KOPT-K1 (cell line): ENCODE results near the gene MGAT4C.
"Not testable (repeated sequence)": the region's sequence is repeated elsewhere in the genome, so short reads cannot be mapped to it uniquely, and the experiment has no call there.

Source experiments
- H3K27ac ChIP-seq: fragments of 200-600 bp; sonication (generic); 2 replicates; pipeline ENCODE4 v1.5.1; 2016; ENCODE audit warnings: antibody characterized with exemption, mild to moderate bottlenecking, low read depth, low read length; ENCODE audit not compliant: poor library complexity, severe bottlenecking
- H3K36me3 ChIP-seq: fragments of 200-600 bp; sonication (generic); 2 replicates; pipeline ENCODE4 v1.5.1; 2017; ENCODE audit warnings: antibody characterized with exemption, mild to moderate bottlenecking, low read length, moderate library complexity; ENCODE audit not compliant: insufficient read depth
- H3K9me3 ChIP-seq: fragments of 200-600 bp; sonication (generic); 2 replicates; pipeline ENCODE4 v1.5.1; 2017; ENCODE audit warnings: antibody characterized with exemption, low read length, mild to moderate bottlenecking; ENCODE audit not compliant: insufficient read depth, poor library complexity, severe bottlenecking

Gene MGAT4C

GRCh38 chr12:86256163-86256562 is at the start of gene MGAT4C:
TSS of gene MGAT4C (minus strand) at chr12:86256391.
- no peak within 1 kb of the TSS for H3K27ac ChIP-seq
- H3K9me3 ChIP-seq = no peaks in the 10 kb centered on the region
- H3K36me3 ChIP-seq = no peaks in the 10 kb centered on the region

DNA sequence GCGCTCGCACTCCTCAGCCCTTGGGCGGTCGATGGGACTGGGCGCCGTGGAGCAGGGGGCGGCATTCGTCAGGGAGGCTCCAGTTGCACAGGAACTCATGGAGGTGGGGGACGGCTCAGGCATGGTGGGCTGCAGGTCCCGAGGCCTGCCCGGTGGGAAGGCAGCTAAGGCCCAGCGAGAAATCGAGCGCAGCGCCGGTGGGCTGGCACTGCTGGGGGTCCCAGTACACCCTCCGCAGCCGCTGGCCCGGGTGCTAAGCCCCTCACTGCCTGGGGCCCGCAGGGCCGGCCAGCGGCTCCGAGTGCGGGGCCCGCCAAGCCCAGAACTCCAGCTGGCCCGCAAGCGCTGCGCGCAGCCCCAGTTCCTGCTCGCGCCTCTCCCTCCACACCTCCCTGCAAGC is 40.2 kb upstream of the MGAT4C start:
- H3K27ac ChIP-seq, H3K36me3 ChIP-seq, H3K9me3 ChIP-seq: not testable (repeated sequence)

- Histone ChIP-seq H3K9me3 (no peaks in the 10 kb centered on the region), H3K27ac (no peak overlapping the region), H3K36me3 (no peaks in the 10 kb centered on the region)
Observed at GRCh38 chr12:86293682-86294240, 37.6 kb upstream of the MGAT4C start.

GRCh38 chr12:86292480-86292879 is 36.3 kb upstream of the MGAT4C start:
- no peaks in the 10 kb centered on the region for H3K9me3 ChIP-seq

DNA sequence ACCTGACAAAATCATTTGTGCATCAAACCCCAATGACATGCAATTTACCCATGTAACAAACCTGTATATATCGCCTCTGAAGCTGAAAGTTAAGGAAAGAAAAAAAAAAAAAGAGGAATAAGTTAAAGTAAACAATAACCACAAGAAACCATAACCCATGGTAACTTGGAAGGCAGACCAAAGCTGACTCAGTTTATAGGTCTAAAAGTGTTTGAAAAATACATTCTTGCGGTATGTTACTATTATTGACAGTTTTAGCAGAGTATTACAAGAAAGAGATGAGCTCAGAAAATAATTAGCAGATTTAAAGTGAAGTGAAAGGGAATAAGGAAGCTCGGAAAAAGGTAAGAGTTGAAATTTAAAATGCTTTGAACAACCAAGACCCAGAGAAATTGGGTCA is 34.4 kb upstream of the MGAT4C start:
- H3K9me3 ChIP-seq = no peaks in the 10 kb centered on the region
- no peaks in the 10 kb centered on the region for H3K36me3 ChIP-seq

More at GRCh38 chr12:86292480-86292879, 36.3 kb upstream of the MGAT4C start:
- H3K36me3 ChIP-seq = no peaks in the 10 kb centered on the region
- no peak overlapping the region for H3K27ac ChIP-seq

GRCh38 chr12:86286119-86286518 is 29.9 kb upstream of the MGAT4C start:
- Histone ChIP-seq H3K9me3 (no peaks in the 10 kb centered on the region), H3K36me3 (no peaks in the 10 kb centered on the region), H3K27ac (no peak overlapping the region)

More for the DNA sequence above, 34.4 kb upstream of the MGAT4C start:
- no peak overlapping the region for H3K27ac ChIP-seq

DNA sequence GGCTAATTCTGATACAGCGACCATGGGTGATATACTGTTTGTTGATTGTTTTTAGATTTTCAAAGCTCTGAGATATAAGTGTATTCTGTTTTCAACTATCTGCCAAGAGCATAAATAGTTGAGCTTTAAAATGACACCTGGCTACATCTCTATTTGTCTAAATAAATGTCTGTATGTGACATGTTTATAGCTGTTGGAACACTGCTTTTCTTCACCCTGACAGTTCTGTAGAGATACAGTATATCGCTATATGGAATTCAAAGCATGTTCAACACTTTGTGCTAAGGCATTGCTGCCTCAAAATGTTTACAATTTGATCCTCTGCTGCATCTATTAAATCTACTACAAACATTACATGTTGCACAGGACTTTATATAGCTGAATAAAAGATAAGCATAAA is 27.4 kb upstream of the MGAT4C start:
- no peak overlapping the region for H3K27ac ChIP-seq
- no peaks in the 10 kb centered on the region for H3K36me3 ChIP-seq
- no peaks in the 10 kb centered on the region for H3K9me3 ChIP-seq

- Histone ChIP-seq H3K27ac (no peak overlapping the region), H3K36me3 (no peaks in the 10 kb centered on the region), H3K9me3 (no peaks in the 10 kb centered on the region)
Observed at GRCh38 chr12:86275356-86275755, 19.2 kb upstream of the MGAT4C start.

- no peaks in the 10 kb centered on the region for H3K36me3 ChIP-seq
- H3K9me3 ChIP-seq = peaks cover 5% of the 10 kb centered on the region
- H3K27ac ChIP-seq = no peak overlapping the region
Observed at GRCh38 chr12:86265329-86265695, 9.1 kb upstream of the MGAT4C start.

- Histone ChIP-seq H3K27ac (no peak overlapping the region), H3K9me3 (peaks cover 5% of the 10 kb centered on the region), H3K36me3 (no peaks in the 10 kb centered on the region)
Observed at GRCh38 chr12:86264451-86265328, 8.5 kb upstream of the MGAT4C start.

DNA sequence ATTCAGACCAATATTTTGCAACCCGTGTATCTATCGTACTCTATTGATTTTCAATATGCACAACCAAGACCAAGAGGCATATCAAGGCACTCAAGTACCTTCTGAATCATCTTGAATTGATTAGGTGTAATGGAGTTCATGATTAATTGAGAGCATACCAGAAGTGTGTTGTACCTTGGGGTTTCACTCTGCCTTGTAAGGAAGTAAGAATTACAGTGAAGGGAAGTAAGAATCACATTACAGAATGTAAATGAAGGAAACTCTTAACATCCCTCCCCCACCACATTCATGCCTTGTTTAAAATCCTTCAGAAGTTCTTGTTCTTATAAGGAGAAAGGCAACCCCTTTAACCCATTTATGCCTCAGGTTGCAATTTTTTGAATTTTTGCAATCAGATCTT is 5.4 kb upstream of the MGAT4C start:
- no peak overlapping the region for H3K27ac ChIP-seq
- H3K9me3 ChIP-seq = peaks cover 5% of the 10 kb centered on the region

DNA sequence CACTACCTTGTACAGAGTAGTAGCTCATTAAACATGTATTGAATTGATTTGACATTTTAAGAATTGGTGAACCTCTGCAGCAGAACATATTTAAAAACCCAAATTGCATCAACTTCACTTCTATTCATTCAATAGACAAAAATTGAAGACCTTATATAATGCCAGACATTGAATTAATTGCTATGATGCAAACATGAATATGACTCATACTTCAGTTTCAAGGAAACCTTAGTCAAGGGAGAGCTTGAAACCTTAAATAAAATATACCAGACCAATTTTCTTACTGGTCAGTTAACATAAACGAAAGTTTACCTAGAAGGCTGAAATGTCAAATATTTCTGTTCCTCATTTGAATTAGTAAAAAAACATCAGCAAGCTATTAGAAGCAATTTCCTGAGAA is 5.0 kb upstream of the MGAT4C start:
- Histone ChIP-seq H3K36me3 (no peaks in the 10 kb centered on the region), H3K27ac (no peak overlapping the region), H3K9me3 (peaks cover 5% of the 10 kb centered on the region)

More for the DNA sequence above, 5.4 kb upstream of the MGAT4C start:
- no peaks in the 10 kb centered on the region for H3K36me3 ChIP-seq

DNA sequence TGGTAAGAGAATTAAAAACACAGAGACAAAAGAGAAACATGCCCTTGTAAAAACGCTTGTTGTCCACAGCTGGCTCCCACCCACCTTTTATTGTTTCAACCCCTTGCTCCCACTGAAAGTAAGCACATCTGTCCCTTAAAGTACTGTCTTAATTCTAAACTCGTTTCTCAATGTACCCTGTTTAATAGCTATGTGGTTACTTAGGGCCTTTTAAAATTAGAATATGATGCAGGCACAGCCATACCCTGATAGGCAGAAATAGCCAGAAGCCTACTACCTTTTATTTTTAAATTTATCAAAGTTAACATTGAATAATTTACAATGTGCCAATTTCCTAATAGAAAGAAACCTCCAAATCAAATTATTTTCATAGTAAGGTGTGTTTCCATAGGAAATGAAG is 4.0 kb upstream of the MGAT4C start:
- H3K9me3 ChIP-seq = peaks cover 5% of the 10 kb centered on the region
- H3K36me3 ChIP-seq = no peaks in the 10 kb centered on the region
- H3K27ac ChIP-seq = no peak overlapping the region

DNA sequence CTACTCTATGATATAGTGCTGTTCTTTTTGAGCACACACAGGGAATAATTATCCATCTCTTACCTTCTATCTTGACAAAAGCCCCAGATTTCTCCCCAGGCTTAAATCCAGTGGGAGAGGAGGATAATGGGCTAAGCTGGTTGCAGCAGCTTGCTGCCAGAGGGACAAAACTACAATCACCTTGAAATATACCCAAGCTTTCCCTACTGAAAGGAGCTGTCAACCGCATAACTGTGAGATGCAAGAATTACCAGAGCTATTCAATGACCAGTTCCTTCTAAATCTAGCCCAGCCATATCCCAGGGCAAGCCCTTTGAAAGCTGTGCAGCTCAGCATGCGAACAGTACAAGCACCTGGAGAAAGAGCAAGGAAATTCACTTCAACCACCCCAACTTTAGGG is 943 bp upstream of the MGAT4C start:
- Histone ChIP-seq H3K36me3 (no peaks in the 10 kb centered on the region), H3K9me3 (no peaks in the 10 kb centered on the region), H3K27ac (no peak overlapping the region)

- Histone ChIP-seq H3K9me3 (no peaks in the 10 kb centered on the region), H3K36me3 (no peaks in the 10 kb centered on the region), H3K27ac (no peak overlapping the region)
Observed at GRCh38 chr12:86254399-86255107, 1.6 kb downstream of the MGAT4C start.
